ENCODE results near the gene NFIA. TPM values are rescaled to one million over a fixed set of nuclear protein-coding genes. Genes with fewer than 3 reads are reported as not detected.

The NFIA gene
- total and polyA plus RNA-seq, 10 of the 15 experiments (the other 5 are each of a cell fraction or from before 2014, with no cell fraction given), result 0.10 to 0.16 TPM; not detected in 8

DNA sequence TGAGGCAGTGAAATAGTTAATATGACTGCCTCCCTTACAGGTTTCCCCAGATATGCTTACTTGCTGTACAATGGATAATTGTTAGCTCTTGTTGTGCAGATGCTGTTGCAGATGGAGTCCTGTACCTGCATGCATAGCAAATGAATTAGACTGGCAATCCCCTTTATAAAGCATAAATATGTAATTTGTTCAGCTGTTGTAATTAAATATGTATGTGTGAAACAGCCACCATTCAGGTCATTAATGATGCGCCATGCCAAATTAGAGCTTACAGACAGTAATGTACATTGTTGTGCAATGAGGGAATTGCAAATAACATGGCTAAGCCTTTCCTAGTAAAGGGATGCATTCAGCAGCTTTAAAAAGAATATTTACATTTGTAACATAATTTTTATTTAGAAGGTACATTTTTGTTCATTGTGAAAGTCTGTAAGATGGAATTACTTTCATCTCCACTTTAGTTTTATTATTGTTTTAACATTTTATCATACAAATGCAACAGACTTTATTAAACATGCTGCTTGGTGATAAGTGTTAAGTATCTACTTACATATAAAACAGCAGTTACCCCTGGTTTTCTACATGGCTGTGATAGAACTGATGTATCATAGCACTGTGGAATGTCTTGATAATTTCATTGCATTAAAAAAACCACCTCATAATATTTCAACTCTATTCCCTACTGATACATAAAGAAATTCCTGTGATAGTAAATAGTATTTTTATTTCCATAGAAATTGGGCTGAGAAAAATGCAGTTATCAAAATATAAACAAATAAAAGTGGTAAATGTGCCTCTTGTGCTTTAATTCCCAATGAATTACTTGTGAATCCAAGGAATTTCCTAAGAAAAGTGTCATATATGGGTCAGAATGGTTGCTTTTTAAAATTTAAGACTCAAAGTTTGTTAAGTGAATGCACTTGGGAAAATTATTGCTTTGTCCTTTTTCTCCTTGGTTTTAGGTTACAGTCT is 99.0 kb downstream of the NFIA start:
- ChIA-PET POLR2A (no interaction called here), SMC1A (ENCODE audit: uncharacterized antibody, unreplicated experiment) (no interaction called here), CTCF (no interaction called here), RAD21 (ENCODE audit: unreplicated experiment) (no interaction called here)
- H3K4me1 ChIP-seq (ENCODE audit: control insufficient read depth, insufficient read depth, low read length), result no peaks in the 10 kb centered on the region; the same call in 1 of the 2 replicates
- no peak overlapping the region for H3K4me2 ChIP-seq (ENCODE audit: control insufficient read depth, insufficient read depth)
- H3K9me3 ChIP-seq (replicated peaks; ENCODE audit: control insufficient read depth, insufficient read depth, low read length), result no peaks in the 10 kb centered on the region
- H4K20me1 ChIP-seq (ENCODE audit: control insufficient read depth, insufficient read depth), result no peaks in the 10 kb centered on the region
- H3K36me3 ChIP-seq (ENCODE audit: control insufficient read depth in 2 of 2, insufficient read depth in 2 of 2, low read length in 1 of 2), result no peaks in the 10 kb centered on the region
- 0 out of 4 replicates have a peak, but pooled peaks cover 0 to 3% of the 10 kb centered on the region in 2 experiments for H3K27me3 ChIP-seq (replicated peaks in 1 of 2; ENCODE audit: control insufficient read depth in 2 of 2, insufficient read depth in 2 of 2, low read length in 1 of 2)
- in situ Hi-C loops (cut with MboI), result no loop called here
- no peaks in the 10 kb centered on the region for H3K79me2 ChIP-seq (ENCODE audit: control insufficient read depth, insufficient read depth, low read length)
- no peak overlapping the region for H3K27ac ChIP-seq (ENCODE audit: control insufficient read depth, insufficient read depth)
- no TSS peak for BruUV-seq (replicated peaks)
- no peak overlapping the region for H3K4me3 ChIP-seq
- no peak overlapping the region for H3K9ac ChIP-seq (ENCODE audit: control insufficient read depth, insufficient read depth, low read length)
- DNase-seq (ENCODE audit: low read depth, low spot score) (no peak), FAIRE-seq (no peak), ATAC-seq (no peak)
- intact Hi-C loops (cut with micrococcal nuclease; ENCODE audit: unreplicated experiment), result no loop called here
- H2AFZ ChIP-seq (ENCODE audit: control insufficient read depth, low read depth, low read length), result no peak overlapping the region
- 96% methylated on average over 1 of the region's 1 CpG for WGBS (ENCODE audit: insufficient coverage, insufficient replicate concordance, low lambda C conversion rate, missing lambda C conversion rate)
- TF ChIP-seq WRNIP1 (IDR thresholded peaks at IDR 0.05; ENCODE audit: borderline replicate concordance, low read depth, low read length) (no peak), STAT3 (IDR thresholded peaks at IDR 0.05; ENCODE audit: low read depth, low read length) (no peak), NRF1 (conservative IDR thresholded peaks at IDR 0.05; ENCODE audit: low read depth, low read length) (no peak), ZZZ3 (IDR thresholded peaks at IDR 0.05; ENCODE audit: control insufficient read depth, insufficient read length, low read depth) (no peak), RELA (IDR thresholded peaks at IDR 0.05; ENCODE audit: borderline replicate concordance, partially characterized antibody) (no peak), MYB (IDR thresholded peaks at IDR 0.05; ENCODE audit: borderline replicate concordance, low read depth, low read length) (no peak), CUX1 (IDR thresholded peaks at IDR 0.05; ENCODE audit: insufficient replicate concordance, low read depth, low read length) (no peak), MEF2A (IDR thresholded peaks at IDR 0.05; ENCODE audit: insufficient read depth, low read depth, low read length) (no peak), IRF3 (IDR thresholded peaks at IDR 0.05) (no peak), EED (IDR thresholded peaks at IDR 0.05; ENCODE audit: low read depth) (no peak)
- TF ChIP-seq, protein P1, sequence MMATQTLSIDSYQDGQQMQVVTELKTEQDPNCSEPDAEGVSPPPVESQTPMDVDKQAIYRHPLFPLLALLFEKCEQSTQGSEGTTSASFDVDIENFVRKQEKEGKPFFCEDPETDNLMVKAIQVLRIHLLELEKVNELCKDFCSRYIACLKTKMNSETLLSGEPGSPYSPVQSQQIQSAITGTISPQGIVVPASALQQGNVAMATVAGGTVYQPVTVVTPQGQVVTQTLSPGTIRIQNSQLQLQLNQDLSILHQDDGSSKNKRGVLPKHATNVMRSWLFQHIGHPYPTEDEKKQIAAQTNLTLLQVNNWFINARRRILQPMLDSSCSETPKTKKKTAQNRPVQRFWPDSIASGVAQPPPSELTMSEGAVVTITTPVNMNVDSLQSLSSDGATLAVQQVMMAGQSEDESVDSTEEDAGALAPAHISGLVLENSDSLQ (IDR thresholded peaks at IDR 0.05), result no peak

All from GM12878 (cell line).